Left ventricle myocardium inferior (tissue), 1 donor: ENCODE results near the gene MINDY3. TPM values are rescaled to one million over a fixed set of nuclear protein-coding genes. Genes with fewer than 3 reads are reported as not detected.

Experiments
- DNase-seq: peaks from one replicate; pipeline ENCODE4 v3.0.0-alpha.2; 2020
- H3K27ac ChIP-seq: fragments of 200-600 bp; replicated peaks from 2 replicates; pipeline ENCODE4 v1.8.0; 2021
- H3K27me3 ChIP-seq: fragments of 200-600 bp; 2 replicates; pipeline ENCODE4 v1.8.0; 2021; ENCODE audit warnings: low read depth
- H3K36me3 ChIP-seq: fragments of 200-600 bp; 2 replicates; pipeline ENCODE4 v1.8.0; 2021
- H3K4me1 ChIP-seq: fragments of 200-600 bp; 2 replicates; pipeline ENCODE4 v1.8.0; 2021
- H3K4me3 ChIP-seq: fragments of 200-600 bp; 2 replicates; pipeline ENCODE4 v1.8.0; 2021; ENCODE audit warnings: mild to moderate bottlenecking, moderate library complexity
- H3K9me3 ChIP-seq: fragments of 200-600 bp; replicated peaks from 2 replicates; pipeline ENCODE4 v1.8.0; 2021
- intact Hi-C: fragments of 100-400 bp; cut with micrococcal nuclease; formaldehyde crosslinking; loops from one replicate; pipeline ENCODE4 v1.11.0; 2022
- total RNA-seq: library from RNA; stranded (reverse); fragmentation: NEBNext Ultra II Directional; extraction: Animal tissue kit (Norgen Biotek cat#: 25700); gene quantifications from one replicate; pipeline ENCODE4 v1.2.1, GENCODE V29; 2021
- TF ChIP-seq, protein P1 (sequence below): fragments of 200-600 bp; IDR thresholded peaks from 2 replicates; pipeline ENCODE4 v1.8.0; 2021; ENCODE audit warnings: antibody characterized with exemption, mild to moderate bottlenecking, borderline replicate concordance
- donor health status: DM: no; HTN: yes; CAD: no; lungs with severe emphysema.

MINDY3 gene
- total RNA-seq, 1 donor from 2014 or later, result 22.5 TPM

DNA sequence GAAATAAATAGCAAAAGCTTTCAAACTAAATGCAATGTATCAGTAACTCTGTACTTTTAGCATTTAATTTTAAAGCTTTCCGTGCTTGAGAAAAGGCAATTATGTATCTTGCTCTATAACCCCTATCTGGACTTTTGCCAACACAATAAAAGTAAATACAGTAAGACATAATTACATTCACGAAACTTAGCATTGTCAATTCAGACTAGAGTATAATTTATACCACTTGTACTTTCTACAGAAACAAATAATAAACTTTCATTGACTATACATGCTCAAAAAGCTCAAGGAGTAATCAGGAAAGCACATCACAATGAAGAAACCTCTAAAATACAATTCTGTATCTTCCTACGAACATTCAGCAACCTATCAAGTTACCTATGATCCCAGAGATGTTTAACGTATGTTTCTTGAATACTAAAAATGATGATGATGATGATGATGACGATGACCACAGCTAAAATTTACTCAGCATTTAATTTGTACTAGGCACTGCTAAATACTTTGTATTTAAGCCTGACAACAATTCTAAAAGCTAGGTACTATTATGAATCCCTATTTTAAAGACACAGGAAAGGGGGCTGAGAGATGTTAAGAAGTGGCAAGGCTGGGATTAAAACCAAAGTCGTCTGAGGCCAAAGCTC is 44.9 kb downstream of the MINDY3 start:
- Histone ChIP-seq H3K4me3 (no peak overlapping the region), H3K36me3 (peaks cover 26% of the 10 kb centered on the region), H3K27ac (peak overlapping the region; percentile 42), H3K4me1 (peaks cover 35% of the 10 kb centered on the region), H3K27me3 (no peaks in the 10 kb centered on the region), H3K9me3 (no peaks in the 10 kb centered on the region)
- no peak for DNase-seq
- intact Hi-C loops, result no loop called here
- TF ChIP-seq, protein P1, sequence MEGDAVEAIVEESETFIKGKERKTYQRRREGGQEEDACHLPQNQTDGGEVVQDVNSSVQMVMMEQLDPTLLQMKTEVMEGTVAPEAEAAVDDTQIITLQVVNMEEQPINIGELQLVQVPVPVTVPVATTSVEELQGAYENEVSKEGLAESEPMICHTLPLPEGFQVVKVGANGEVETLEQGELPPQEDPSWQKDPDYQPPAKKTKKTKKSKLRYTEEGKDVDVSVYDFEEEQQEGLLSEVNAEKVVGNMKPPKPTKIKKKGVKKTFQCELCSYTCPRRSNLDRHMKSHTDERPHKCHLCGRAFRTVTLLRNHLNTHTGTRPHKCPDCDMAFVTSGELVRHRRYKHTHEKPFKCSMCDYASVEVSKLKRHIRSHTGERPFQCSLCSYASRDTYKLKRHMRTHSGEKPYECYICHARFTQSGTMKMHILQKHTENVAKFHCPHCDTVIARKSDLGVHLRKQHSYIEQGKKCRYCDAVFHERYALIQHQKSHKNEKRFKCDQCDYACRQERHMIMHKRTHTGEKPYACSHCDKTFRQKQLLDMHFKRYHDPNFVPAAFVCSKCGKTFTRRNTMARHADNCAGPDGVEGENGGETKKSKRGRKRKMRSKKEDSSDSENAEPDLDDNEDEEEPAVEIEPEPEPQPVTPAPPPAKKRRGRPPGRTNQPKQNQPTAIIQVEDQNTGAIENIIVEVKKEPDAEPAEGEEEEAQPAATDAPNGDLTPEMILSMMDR, result no peak

DNA sequence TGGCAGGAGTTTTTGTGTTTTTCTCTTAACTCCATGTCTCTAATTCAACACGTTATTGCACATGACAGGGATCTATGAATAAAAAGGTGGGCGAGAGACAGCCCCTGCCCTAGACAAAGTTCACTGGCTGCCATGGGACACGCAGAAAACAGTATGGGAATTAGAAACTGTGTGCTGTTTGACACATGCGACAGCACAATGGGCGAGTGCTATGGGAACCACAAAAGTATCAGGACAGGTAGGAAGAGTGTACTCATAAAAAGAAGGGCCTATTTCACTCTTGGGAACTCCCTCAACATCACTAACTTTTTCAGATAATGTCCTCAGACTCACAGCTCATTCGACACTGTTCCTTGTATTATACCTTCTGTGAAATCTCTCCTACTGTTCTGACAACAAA is 45.7 kb downstream of the MINDY3 start:
- TF ChIP-seq, protein P1, result no peak
- Histone ChIP-seq H3K36me3 (peaks cover 21% of the 10 kb centered on the region), H3K4me1 (peaks cover 35% of the 10 kb centered on the region), H3K27me3 (no peaks in the 10 kb centered on the region), H3K27ac (peak overlapping the region; percentile 42), H3K4me3 (no peak overlapping the region), H3K9me3 (no peaks in the 10 kb centered on the region)
- intact Hi-C loops, result no loop called here
- DNase-seq, result no peak

- Histone ChIP-seq H3K27ac (no peak overlapping the region), H3K4me3 (no peak overlapping the region), H3K27me3 (no peaks in the 10 kb centered on the region), H3K4me1 (peaks cover 34% of the 10 kb centered on the region), H3K9me3 (no peaks in the 10 kb centered on the region), H3K36me3 (peaks cover 21% of the 10 kb centered on the region)
- no peak for DNase-seq
- intact Hi-C loops, result no loop called here
- TF ChIP-seq, protein P1, result no peak
Observed at GRCh38 chr10:15813415-15813814, 46.9 kb downstream of the MINDY3 start.

- intact Hi-C loops, result no loop called here
- Histone ChIP-seq H3K27ac (no peak overlapping the region), H3K27me3 (no peaks in the 10 kb centered on the region), H3K4me3 (no peak overlapping the region), H3K36me3 (peaks cover 23% of the 10 kb centered on the region), H3K9me3 (no peaks in the 10 kb centered on the region), H3K4me1 (peaks cover 9% of the 10 kb centered on the region)
- DNase-seq, result no peak
- TF ChIP-seq, protein P1, result no peak
Observed at GRCh38 chr10:15809450-15809849, 50.9 kb downstream of the MINDY3 start.

DNA sequence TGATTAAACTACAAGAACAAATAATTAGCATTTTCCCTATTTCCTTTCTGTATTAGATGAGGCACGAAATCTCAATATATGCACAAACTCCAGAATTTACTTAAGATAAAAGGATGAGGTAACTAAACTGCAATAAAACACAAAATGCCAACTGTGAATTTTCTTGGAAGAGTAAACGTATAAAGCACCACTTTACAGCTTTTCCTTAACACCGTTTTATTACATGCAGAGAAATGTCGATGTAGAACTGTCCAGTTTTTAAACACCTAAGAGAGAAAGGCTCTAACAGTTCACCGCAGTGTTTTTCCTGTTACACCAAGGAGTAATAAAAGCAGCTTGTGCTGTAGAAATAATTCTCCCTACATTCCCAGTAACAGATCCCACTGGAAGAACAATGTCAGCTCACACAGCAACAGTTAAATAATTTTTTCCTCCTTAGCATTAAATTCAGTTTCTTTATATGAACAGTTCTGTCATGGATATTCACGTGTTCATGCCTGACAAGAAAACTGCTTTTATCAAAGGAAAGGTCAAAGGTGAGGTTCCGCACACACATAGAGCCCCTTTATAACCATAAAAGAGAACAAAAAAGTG is 52.0 kb downstream of the MINDY3 start:
- DNase-seq, result no peak
- Histone ChIP-seq H3K4me1 (peaks cover 2% of the 10 kb centered on the region), H3K27ac (no peak overlapping the region), H3K4me3 (no peak overlapping the region), H3K36me3 (peaks cover 26% of the 10 kb centered on the region), H3K27me3 (no peaks in the 10 kb centered on the region), H3K9me3 (no peaks in the 10 kb centered on the region)
- intact Hi-C loops, result no loop called here
- TF ChIP-seq, protein P1, result no peak
